K562 (cell line): ENCODE measurements around the gene USP10. TPM values are rescaled to one million over a fixed set of nuclear protein-coding genes. Genes with fewer than 3 reads are reported as not detected.

Experiments
- ATAC-seq: fragments of 200-7000 bp; cut with Tn5 transposase; 3 replicates; pipeline ENCODE4 v1.9.1; 2020; ENCODE audit warnings: moderate library complexity
- BruUV-seq: library from RNA; stranded (reverse); fragments of 400-500 nt; replicated peaks from 2 replicates; lab custom pipeline; 2021; lab: Mats Ljungman, UMichigan
- CTCF ChIA-PET: fragments of 300-600 bp; formaldehyde crosslinking; extraction: SDS; loops from one replicate; lab custom pipeline; 2021; ENCODE audit warnings: low intra/inter-chr PET ratio; lab: Yijun Ruan, JAX
- POLR2A ChIA-PET: fragments of 300-600, 350-650 bp; sonication (Branson Sonifier 250); formaldehyde crosslinking; extraction: SDS; loops from one replicate; lab custom pipeline; 2021; ENCODE audit warnings: antibody characterized with exemption, inconsistent platforms; lab: Yijun Ruan, JAX
- DNase-seq, 4 experiments: peaks; one replicate each; pipeline versions ENCODE4 v3.0.0 to v3.0.0-alpha.2; 2011 to 2018; ENCODE audit warnings: low spot score in 3 of 4, mixed read lengths in 3 of 4; ENCODE audit errors: extremely low read depth in 1 of 4
- FAIRE-seq: peaks from 2 replicates; lab custom pipeline; 2011; peaks lifted over from hg19 to GRCh38; lab: Jason Lieb, UNC
- H2AFZ ChIP-seq: 2 replicates; pipeline ENCODE4 v1.6.0; 2011; ENCODE audit warnings: low read depth, low read length, control low read depth, inconsistent platforms
- H3K27ac ChIP-seq: fragments of 200-600 bp; 3 replicates; pipeline ENCODE4 v1.8.0; 2011; ENCODE audit warnings: low read depth, mild to moderate bottlenecking, control low read depth, inconsistent platforms, low read length, moderate library complexity, mixed read lengths; ENCODE audit errors: extremely low read depth
- H3K27me3 ChIP-seq, 2 experiments: fragments of 300-600 bp in 1 of 2; 2 replicates in 1 of 2; 3 replicates in 1 of 2; pipeline versions ENCODE4 v1.6.0 to v1.8.0; 2011; ENCODE audit warnings: inconsistent platforms in 2 of 2, low read length in 2 of 2, mild to moderate bottlenecking in 1 of 2, mixed read lengths in 1 of 2, moderate library complexity in 1 of 2; ENCODE audit not compliant: control insufficient read depth in 2 of 2, insufficient read depth in 2 of 2
- H3K36me3 ChIP-seq: fragments of 300-600 bp; 3 replicates; pipeline ENCODE4 v1.8.0; 2011; ENCODE audit warnings: mild to moderate bottlenecking, low read length, inconsistent platforms; ENCODE audit not compliant: control insufficient read depth, insufficient read depth
- H3K4me1 ChIP-seq, 2 experiments: fragments of 200-600 bp in 1 of 2; replicated peaks in 1 of 2; 2 replicates in 1 of 2; 3 replicates in 1 of 2; pipeline versions ENCODE4 v1.5.1 to v1.8.0; 2011; ENCODE audit warnings: inconsistent platforms in 2 of 2, low read length in 2 of 2, mild to moderate bottlenecking in 1 of 2, mixed read lengths in 1 of 2, moderate library complexity in 1 of 2; ENCODE audit not compliant: control insufficient read depth in 2 of 2, insufficient read depth in 2 of 2
- H3K4me2 ChIP-seq: 2 replicates; pipeline ENCODE4 v1.6.1; 2011; ENCODE audit warnings: low read length, control low read depth, inconsistent platforms, mixed read lengths; ENCODE audit not compliant: insufficient read depth
- H3K4me3 ChIP-seq: fragments of 200-600 bp; sonication (generic), shearing (Covaris generic); 2 replicates; pipeline ENCODE4 v1.5.1; 2016; ENCODE audit warnings: control low read depth, inconsistent platforms
- H3K79me2 ChIP-seq: fragments of 200-600 bp; 3 replicates; pipeline ENCODE4 v1.8.0; 2011; ENCODE audit warnings: low read length, inconsistent platforms; ENCODE audit not compliant: control insufficient read depth, insufficient read depth
- H3K9ac ChIP-seq, 2 experiments: 2 replicates each; pipeline versions ENCODE4 v1.6.0 to v1.6.1; 2011; ENCODE audit warnings: low read depth in 2 of 2, low read length in 2 of 2, control low read depth in 1 of 2, inconsistent platforms in 1 of 2, mild to moderate bottlenecking in 1 of 2, mixed read lengths in 1 of 2; ENCODE audit not compliant: insufficient read depth in 1 of 2
- H3K9me1 ChIP-seq: one replicate; pipeline ENCODE4 v1.6.0; 2011; ENCODE audit warnings: inconsistent platforms, mild to moderate bottlenecking, low read length, moderate library complexity; ENCODE audit not compliant: control insufficient read depth, insufficient read depth
- H3K9me3 ChIP-seq: replicated peaks from 2 replicates; pipeline ENCODE4 v1.5.1; 2011; ENCODE audit warnings: low read depth, low read length, inconsistent platforms; ENCODE audit not compliant: control insufficient read depth, insufficient read depth
- H4K20me1 ChIP-seq: replicated peaks from 2 replicates; pipeline ENCODE4 v1.6.1; 2011; ENCODE audit warnings: low read length, inconsistent platforms, mixed read lengths; ENCODE audit not compliant: control insufficient read depth, insufficient read depth
- MAFG ChIP-seq: fragments of 450-650 bp; conservative IDR thresholded peaks from 2 replicates; pipeline ENCODE4 v1.6.1; 2016; ENCODE audit warnings: missing genetic modification characterization, missing compliant biosample characterization
- MCM7 ChIP-seq, 2 experiments: fragments of 450-650 bp; IDR thresholded peaks; 2 replicates each; pipeline ENCODE4 v1.6.1; 2016 to 2018
- MXI1 ChIP-seq: IDR thresholded peaks from 2 replicates; pipeline ENCODE4 v1.6.1; 2011; ENCODE audit warnings: low read depth, mild to moderate bottlenecking, improper control_type of control experiment, low read length
- NCOA2 ChIP-seq, 2 experiments: fragments of 450-650 bp; IDR thresholded peaks; 2 replicates each; pipeline ENCODE4 v1.6.1; 2018; ENCODE audit warnings: mild to moderate bottlenecking in 2 of 2, moderate library complexity in 1 of 2; ENCODE audit not compliant: partially characterized antibody in 2 of 2
- NFXL1 ChIP-seq: fragments of 450-650 bp; formaldehyde crosslinking; IDR thresholded peaks from 2 replicates; pipeline ENCODE4 v1.4.0; 2021; ENCODE audit warnings: mild to moderate bottlenecking
- POLR2A ChIP-seq: fragments of 450-650 bp; conservative IDR thresholded peaks from 2 replicates; pipeline ENCODE4 v1.6.1; 2016
- SUPT5H ChIP-seq: fragments of 450-650 bp; IDR thresholded peaks from 2 replicates; pipeline ENCODE4 v1.6.1; 2016
- ZBTB17 ChIP-seq: fragments of 450-650 bp; formaldehyde crosslinking; IDR thresholded peaks from 2 replicates; pipeline ENCODE4 v1.4.0; 2020; ENCODE audit warnings: mild to moderate bottlenecking
- ZFP36 ChIP-seq: fragments of 150-350 bp; IDR thresholded peaks from 2 replicates; pipeline ENCODE4 v1.6.1; 2018; ENCODE audit warnings: low read length, low read depth; ENCODE audit not compliant: partially characterized antibody
- ZNF165 ChIP-seq: fragments of 250-450 bp; sonication (Bioruptor Pico); IDR thresholded peaks from 2 replicates; pipeline ENCODE4 v1.4.0; 2020; ENCODE audit warnings: borderline replicate concordance
- ZNF584 ChIP-seq: fragments of 200-800 bp; sonication (Bioruptor generic); IDR thresholded peaks from 2 replicates; pipeline ENCODE4 v1.6.1; 2016; ENCODE audit warnings: low read depth, mild to moderate bottlenecking, missing genetic modification characterization, missing compliant biosample characterization
- WGBS: fragments of 100-300 bp; shearing (Covaris generic); methylation state at CpG from one replicate; pipeline ENCODE4 v1.1.6; 2016; ENCODE audit warnings: low coverage, mixed read lengths; ENCODE audit not compliant: insufficient coverage; ENCODE audit errors: missing lambda C conversion rate; 5-methylcytosine and 5-hydroxymethylcytosine counted together
- in situ Hi-C: fragments of 300-500 bp; cut with MboI; formaldehyde crosslinking; loops from 4 replicates; pipeline ENCODE4 v1.15.0; 2018; ENCODE audit warnings: inconsistent platforms, mixed read lengths
- intact Hi-C: fragments of 100-400 bp; cut with micrococcal nuclease; formaldehyde crosslinking; loops from 2 replicates; pipeline ENCODE4 v1.14.2; 2022
- polyA plus RNA-seq, 8 experiments: library from polyadenylated mRNA; depleted of rRNA in 4 of 8; stranded (reverse) in 5 of 8; unstranded in 3 of 8; fragments of >200 nt; fragmentation: Nextera tagmentation in 2 of 8; fragmentation: Illumina TruSeq in 1 of 8; extraction: Ambion mirVana in 2 of 8; extraction: Trizol in 1 of 8; gene quantifications; 2 replicates each; pipeline versions ENCODE4 v1.2.1 to v1.2.3, GENCODE V29; 2011 to 2014; ENCODE audit warnings: inconsistent platforms in 1 of 8, missing spikeins in 1 of 8
- total RNA-seq, 7 experiments: library from RNA; depleted of rRNA in 6 of 7; stranded (reverse); fragments of >200 nt in 6 of 7; fragmentation: Illumina TruSeq in 2 of 7; extraction: Trizol in 2 of 7; gene quantifications; 2 replicates each; pipeline versions ENCODE4 v1.2.1 to v1.2.3, GENCODE V29; 2011 to 2021; ENCODE audit warnings: low replicate concordance in 1 of 7
- TF ChIP-seq, protein P1 (sequence below): fragments of 450-650 bp; IDR thresholded peaks from 2 replicates; pipeline ENCODE4 v1.6.1; 2017; ENCODE audit warnings: mild to moderate bottlenecking, moderate library complexity
- TF ChIP-seq, protein P2 (sequence below): fragments of 250-450 bp; sonication (Bioruptor Pico); IDR thresholded peaks from 2 replicates; pipeline ENCODE4 v1.4.0; 2020; ENCODE audit warnings: mild to moderate bottlenecking, moderate library complexity

The USP10 gene
- total and polyA plus RNA-seq, 9 of the 15 experiments (the other 6 are each of a cell fraction or from before 2014, with no cell fraction given), result 61.7 to 197 (median 116) TPM

DNA sequence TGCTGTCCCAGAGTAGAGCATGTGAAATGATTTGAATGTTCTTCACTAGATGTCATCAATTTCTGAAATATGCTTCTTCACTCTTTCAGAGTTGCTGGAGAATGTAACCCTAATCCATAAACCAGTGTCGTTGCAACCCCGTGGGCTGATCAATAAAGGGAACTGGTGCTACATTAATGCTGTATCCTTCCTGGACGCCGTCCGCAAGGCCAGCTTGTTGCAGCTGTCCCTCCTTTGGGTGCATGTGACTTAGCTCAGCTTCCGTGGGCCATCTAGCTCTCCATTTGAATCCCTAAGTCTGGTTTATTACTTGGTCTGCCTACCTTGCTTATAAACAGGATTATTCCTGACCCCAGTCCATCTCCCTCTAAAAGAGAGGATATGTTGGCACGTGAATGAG, 58.8 kb downstream of the USP10 start:
- WGBS, result 80% methylated on average over 7 of the region's 7 CpGs
- Histone ChIP-seq H3K4me3 (no peak overlapping the region), H3K27ac (no peak overlapping the region), H3K4me1 (peaks cover 0 to 8% of the 10 kb centered on the region in 2 experiments; a peak in 2 of 5 replicates), H2AFZ (no peak overlapping the region), H3K79me2 (peaks cover 71% of the 10 kb centered on the region), H3K36me3 (peaks cover 85% of the 10 kb centered on the region), H3K27me3 (no peaks in the 10 kb centered on the region), H3K4me2 (no peak overlapping the region), H3K9me1 (peaks cover 4% of the 10 kb centered on the region), H3K9me3 (no peaks in the 10 kb centered on the region), H3K9ac (no peak overlapping the region), H4K20me1 (peaks cover 39% of the 10 kb centered on the region)
- POLR2A ChIA-PET, result interaction anchor here (0.5 kb wide), 1 partner anchor 161 kb away, joined by 3 read pairs; no protein-coding TSS in a partner anchor
- no TSS peak for BruUV-seq
- DNase-seq (no peak), FAIRE-seq (no peak)
- CTCF ChIA-PET, result no interaction called here
- intact Hi-C loops, result no loop called here
- TF ChIP-seq ZNF165 (no peak), MXI1 (no peak), SUPT5H (no peak), NCOA2 (IDR thresholded peaks at IDR 0.05; ENCODE audit: partially characterized antibody in 2 of 2) (no peak), ZBTB17 (CRISPR knock-in tag) (no peak), MCM7 (IDR thresholded peaks at IDR 0.05) (no peak), ZFP36 (no peak), POLR2A (no peak), ZNF584 (CRISPR knock-in tag) (no peak), NFXL1 (CRISPR knock-in tag) (no peak), MAFG (tag) (no peak)
- TF ChIP-seq, protein P1, sequence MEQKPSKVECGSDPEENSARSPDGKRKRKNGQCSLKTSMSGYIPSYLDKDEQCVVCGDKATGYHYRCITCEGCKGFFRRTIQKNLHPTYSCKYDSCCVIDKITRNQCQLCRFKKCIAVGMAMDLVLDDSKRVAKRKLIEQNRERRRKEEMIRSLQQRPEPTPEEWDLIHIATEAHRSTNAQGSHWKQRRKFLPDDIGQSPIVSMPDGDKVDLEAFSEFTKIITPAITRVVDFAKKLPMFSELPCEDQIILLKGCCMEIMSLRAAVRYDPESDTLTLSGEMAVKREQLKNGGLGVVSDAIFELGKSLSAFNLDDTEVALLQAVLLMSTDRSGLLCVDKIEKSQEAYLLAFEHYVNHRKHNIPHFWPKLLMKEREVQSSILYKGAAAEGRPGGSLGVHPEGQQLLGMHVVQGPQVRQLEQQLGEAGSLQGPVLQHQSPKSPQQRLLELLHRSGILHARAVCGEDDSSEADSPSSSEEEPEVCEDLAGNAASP, result no peak
- TF ChIP-seq, protein P2, sequence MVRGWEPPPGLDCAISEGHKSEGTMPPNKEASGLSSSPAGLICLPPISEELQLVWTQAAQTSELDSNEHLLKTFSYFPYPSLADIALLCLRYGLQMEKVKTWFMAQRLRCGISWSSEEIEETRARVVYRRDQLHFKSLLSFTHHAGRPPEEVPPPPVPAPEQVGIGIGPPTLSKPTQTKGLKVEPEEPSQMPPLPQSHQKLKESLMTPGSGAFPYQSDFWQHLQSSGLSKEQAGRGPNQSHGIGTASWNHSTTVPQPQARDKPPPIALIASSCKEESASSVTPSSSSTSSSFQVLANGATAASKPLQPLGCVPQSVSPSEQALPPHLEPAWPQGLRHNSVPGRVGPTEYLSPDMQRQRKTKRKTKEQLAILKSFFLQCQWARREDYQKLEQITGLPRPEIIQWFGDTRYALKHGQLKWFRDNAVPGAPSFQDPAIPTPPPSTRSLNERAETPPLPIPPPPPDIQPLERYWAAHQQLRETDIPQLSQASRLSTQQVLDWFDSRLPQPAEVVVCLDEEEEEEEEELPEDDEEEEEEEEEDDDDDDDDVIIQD (CRISPR knock-in tag), result no peak
- TF ChIP-seq, all 486 proteins: peak for 0
- ATAC-seq, result no peak
- in situ Hi-C loops, result loop anchor here (5.0 kb wide), 1 partner anchor 209 kb away; no protein-coding TSS in a partner anchor
